GM12892 (cell line): ENCODE data around the gene SOX13.

Source experiments
- POLR2A ChIP-seq: IDR thresholded peaks from 2 replicates; pipeline ENCODE4 v1.6.1; 2011; ENCODE audit warnings: low read depth, low read length, control low read depth
- POLR2AphosphoS5 ChIP-seq: IDR thresholded peaks from 2 replicates; pipeline ENCODE4 v1.6.1; 2011; ENCODE audit warnings: low read depth, low read length, control low read depth

DNA sequence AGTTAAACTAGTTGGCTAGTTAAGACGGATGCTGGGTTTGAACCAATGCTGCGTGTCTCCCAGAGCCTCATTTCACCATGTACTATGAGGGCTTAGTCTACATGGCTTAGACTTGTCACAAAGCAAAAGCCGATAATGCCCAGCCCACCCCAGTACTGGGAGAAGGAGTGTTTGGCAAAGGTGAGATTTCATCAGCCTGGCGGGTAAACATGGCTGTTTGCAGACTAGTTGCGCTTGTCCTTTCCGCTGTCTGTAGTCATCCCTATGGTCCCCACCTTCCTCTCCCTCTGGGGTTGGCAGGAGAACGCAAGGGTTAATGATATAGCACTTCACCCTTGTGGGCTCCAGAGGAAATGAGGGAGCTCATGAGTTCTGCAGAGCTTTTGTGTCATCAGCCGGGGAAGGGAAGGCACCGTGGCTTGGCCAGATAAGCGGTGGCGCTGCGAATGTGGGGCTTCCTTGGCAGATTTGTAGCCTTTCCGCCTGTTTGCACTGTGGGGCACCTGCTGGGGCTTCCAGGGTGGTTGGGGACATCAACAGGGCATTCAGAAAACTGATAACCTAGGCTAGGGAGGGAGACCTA is 29.2 kb downstream of the SOX13 start:
- TF ChIP-seq POLR2A, result no peak
- no peak for TF ChIP-seq POLR2AphosphoS5
